Karpas-422 (cell line): ENCODE measurements around the gene KIF4B. TPM values are rescaled to one million over a fixed set of nuclear protein-coding genes. Genes with fewer than 3 reads are reported as not detected.
"Not testable (repeated sequence)": the region's sequence is repeated elsewhere in the genome, so short reads cannot be mapped to it uniquely, and the experiment has no call there.

Source experiments
- DNase-seq: peaks from one replicate; pipeline ENCODE4 v3.0.0-alpha.2; 2015
- H2AFZ ChIP-seq: fragments of 200-600 bp; sonication (generic); 2 replicates; pipeline ENCODE4 v1.6.1; 2014; ENCODE audit warnings: antibody characterized with exemption, low read length, mixed read lengths
- H3K27ac ChIP-seq: fragments of 200-600 bp; sonication (generic); 2 replicates; pipeline ENCODE4 v1.5.1; 2014; ENCODE audit warnings: mild to moderate bottlenecking, low read length, moderate library complexity
- H3K27me3 ChIP-seq: fragments of 200-600 bp; sonication (generic); 2 replicates; pipeline ENCODE4 v1.6.1; 2014; ENCODE audit warnings: low read length, mixed read lengths
- H3K36me3 ChIP-seq: fragments of 200-600 bp; sonication (generic); 2 replicates; pipeline ENCODE4 v1.6.1; 2014; ENCODE audit warnings: low read length, mixed read lengths; ENCODE audit not compliant: insufficient read depth
- H3K4me1 ChIP-seq: fragments of 200-600 bp; sonication (generic); 2 replicates; pipeline ENCODE4 v1.6.1; 2014; ENCODE audit warnings: mild to moderate bottlenecking, low read length, mixed read lengths
- H3K4me2 ChIP-seq: fragments of 200-600 bp; sonication (generic); 2 replicates; pipeline ENCODE4 v1.6.1; 2014; ENCODE audit warnings: low read length, low read depth, mild to moderate bottlenecking; ENCODE audit not compliant: poor library complexity, severe bottlenecking
- H3K4me3 ChIP-seq: fragments of 200-600 bp; sonication (generic); 2 replicates; pipeline ENCODE4 v1.5.1; 2014; ENCODE audit warnings: mild to moderate bottlenecking, antibody characterized with exemption, low read length, mixed read lengths
- H3K79me2 ChIP-seq: fragments of 200-600 bp; sonication (generic); 2 replicates; pipeline ENCODE4 v1.6.1; 2014; ENCODE audit warnings: mild to moderate bottlenecking, low read length, mixed read lengths
- H3K9ac ChIP-seq: fragments of 200-600 bp; sonication (generic); 2 replicates; pipeline ENCODE4 v1.6.0; 2014; ENCODE audit warnings: low read length
- H3K9me2 ChIP-seq: fragments of 200-600 bp; sonication (generic), shearing (Covaris generic); replicated peaks from 2 replicates; pipeline ENCODE4 v1.6.0; 2014; ENCODE audit warnings: mild to moderate bottlenecking, low read length, moderate library complexity; ENCODE audit not compliant: insufficient read depth
- H3K9me3 ChIP-seq: fragments of 300-700, 200-600 bp; sonication (generic); 2 replicates; pipeline ENCODE4 v1.6.1; 2014; ENCODE audit warnings: low read length, mixed read lengths
- H4K20me1 ChIP-seq: fragments of 200-600 bp; sonication (generic); 2 replicates; pipeline ENCODE4 v1.6.1; 2014; ENCODE audit warnings: mild to moderate bottlenecking, antibody characterized with exemption, low read length, low read depth; ENCODE audit not compliant: insufficient read depth
- total RNA-seq: library from RNA; depleted of rRNA; stranded (reverse); fragments of >200 nt; shearing (Covaris generic); gene quantifications from 2 replicates; pipeline ENCODE4 v1.2.3, GENCODE V29; 2014; ENCODE audit warnings: low replicate concordance

The KIF4B gene
- total RNA-seq, 1 experiment from 2014 or later: 0.30 TPM

- not testable (repeated sequence) for H3K9me3 ChIP-seq, H2AFZ ChIP-seq, H3K4me2 ChIP-seq, H3K79me2 ChIP-seq, H3K4me3 ChIP-seq, H3K4me1 ChIP-seq, H3K27ac ChIP-seq, H3K27me3 ChIP-seq, H3K9ac ChIP-seq, H3K36me3 ChIP-seq, H3K9me2 ChIP-seq, H4K20me1 ChIP-seq, DNase-seq
Measured at GRCh38 chr5:154976082-154976481, 37.5 kb upstream of the KIF4B start.

DNA sequence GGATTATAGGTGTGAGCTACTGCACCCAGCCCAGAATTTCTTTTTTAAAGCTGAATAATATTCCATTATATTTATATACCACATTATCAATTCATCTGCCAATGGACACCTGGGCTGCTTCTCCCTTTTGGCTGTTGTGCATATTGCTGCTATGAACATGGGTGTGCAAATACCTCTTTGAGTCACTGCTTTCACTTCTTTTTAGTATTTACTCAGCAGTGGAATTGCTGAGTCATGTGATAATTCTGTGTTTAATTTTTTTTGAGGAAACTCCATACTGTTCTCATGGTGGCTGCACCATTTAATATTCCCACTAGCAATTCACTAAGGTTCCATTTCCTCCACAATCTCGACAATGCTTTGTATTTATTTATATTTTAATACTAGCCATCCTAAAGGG is 36.1 kb upstream of the KIF4B start:
- Histone ChIP-seq H3K9me2 (no peaks in the 10 kb centered on the region), H3K27me3 (no peaks in the 10 kb centered on the region), H4K20me1 (no peaks in the 10 kb centered on the region), H3K4me1 (no peaks in the 10 kb centered on the region), H3K4me3 (no peak overlapping the region), H3K9me3 (no peaks in the 10 kb centered on the region), H2AFZ (no peak overlapping the region), H3K79me2 (no peaks in the 10 kb centered on the region), H3K36me3 (no peaks in the 10 kb centered on the region), H3K9ac (no peak overlapping the region), H3K4me2 (no peak overlapping the region), H3K27ac (no peak overlapping the region)
- no peak for DNase-seq

DNA sequence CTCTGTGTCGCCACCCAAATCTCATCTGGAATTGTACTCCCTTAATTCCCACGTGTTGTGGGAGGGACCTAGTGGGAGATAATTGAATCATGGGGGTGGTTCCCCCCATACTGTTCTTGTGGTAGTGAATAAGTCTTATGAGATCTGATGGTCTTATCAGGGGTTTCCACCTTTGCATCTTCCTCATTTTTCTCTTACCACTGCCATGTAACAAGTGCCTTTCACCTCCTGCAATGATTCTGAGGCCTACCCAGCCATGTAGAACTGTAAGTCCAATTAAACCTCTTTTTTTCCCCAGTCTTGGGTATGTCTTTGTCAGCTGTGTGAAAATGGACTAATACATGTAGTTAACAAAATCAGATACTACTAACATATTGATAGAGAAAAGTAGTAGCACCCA is 35.3 kb upstream of the KIF4B start:
- H2AFZ ChIP-seq, H4K20me1 ChIP-seq, H3K9me2 ChIP-seq, H3K36me3 ChIP-seq, H3K4me3 ChIP-seq, H3K9me3 ChIP-seq, H3K9ac ChIP-seq, H3K79me2 ChIP-seq, H3K27me3 ChIP-seq, H3K4me1 ChIP-seq, H3K4me2 ChIP-seq, DNase-seq, H3K27ac ChIP-seq: not testable (repeated sequence)

DNA sequence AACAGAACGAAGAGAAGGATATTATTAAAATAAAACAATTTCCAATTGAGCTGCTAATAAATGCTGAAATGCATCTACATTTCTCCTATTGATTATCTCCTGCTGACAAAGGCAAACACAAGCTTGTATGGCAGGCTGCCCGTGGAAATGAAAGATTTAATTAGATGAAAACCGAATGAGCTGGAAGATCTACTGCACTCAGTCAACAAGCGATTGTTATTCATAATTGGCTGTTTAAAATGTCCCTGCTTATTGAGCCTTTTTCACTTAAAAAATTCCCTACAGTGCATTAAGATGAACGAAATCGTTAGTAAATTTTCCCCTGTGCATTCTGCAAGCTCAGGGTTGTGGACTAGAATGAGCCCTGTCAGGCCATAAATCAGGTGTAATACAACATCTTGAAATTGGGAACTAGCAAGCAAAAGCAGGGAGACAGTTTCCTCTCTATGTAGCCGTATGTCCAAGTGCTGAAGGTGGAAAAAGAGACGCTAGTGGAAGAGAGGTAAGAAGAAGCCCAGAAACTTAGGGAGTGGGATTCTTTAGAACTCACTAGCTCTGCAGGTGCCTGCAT is 28.5 kb upstream of the KIF4B start:
- no peaks in the 10 kb centered on the region for H3K27me3 ChIP-seq

DNA sequence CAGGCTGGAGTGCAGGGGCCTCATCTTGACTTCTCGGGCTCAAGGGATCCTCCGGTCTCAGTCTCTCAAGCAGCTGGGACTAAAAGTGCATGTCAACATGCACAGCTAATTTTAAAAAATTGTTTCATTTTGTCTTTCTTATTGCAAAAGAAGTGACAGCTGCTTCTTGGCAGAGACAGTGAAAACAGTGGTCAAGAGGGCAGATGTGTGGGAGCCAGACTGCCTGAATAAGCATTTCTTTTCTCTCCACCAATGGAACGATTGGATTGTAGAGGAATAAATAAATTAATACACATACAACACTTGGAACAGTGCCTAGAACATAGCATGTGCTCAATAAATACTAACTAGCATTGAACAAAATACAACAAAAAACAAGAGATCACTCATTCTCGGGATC is 27.4 kb upstream of the KIF4B start:
- H3K4me1 ChIP-seq: no peaks in the 10 kb centered on the region
- no peaks in the 10 kb centered on the region for H3K79me2 ChIP-seq
- DNase-seq: no peak
- no peaks in the 10 kb centered on the region for H4K20me1 ChIP-seq
- H3K9me2 ChIP-seq: no peaks in the 10 kb centered on the region
- no peak overlapping the region for H3K9ac ChIP-seq
- no peak overlapping the region for H2AFZ ChIP-seq
- no peaks in the 10 kb centered on the region for H3K9me3 ChIP-seq
- no peak overlapping the region for H3K4me2 ChIP-seq
- no peaks in the 10 kb centered on the region for H3K27me3 ChIP-seq
- H3K36me3 ChIP-seq: no peaks in the 10 kb centered on the region
- H3K4me3 ChIP-seq: no peak overlapping the region
- H3K27ac ChIP-seq: no peak overlapping the region

More for the DNA sequence above, 28.5 kb upstream of the KIF4B start:
- H3K79me2 ChIP-seq: no peaks in the 10 kb centered on the region
- H3K36me3 ChIP-seq: no peaks in the 10 kb centered on the region
- H3K4me2 ChIP-seq: no peak overlapping the region
- no peak overlapping the region for H3K4me3 ChIP-seq
- H3K9ac ChIP-seq: no peak overlapping the region
- H4K20me1 ChIP-seq: no peaks in the 10 kb centered on the region
- no peaks in the 10 kb centered on the region for H3K9me3 ChIP-seq
- no peaks in the 10 kb centered on the region for H3K9me2 ChIP-seq
- H3K4me1 ChIP-seq: no peaks in the 10 kb centered on the region
- no peak for DNase-seq
- no peak overlapping the region for H3K27ac ChIP-seq
- H2AFZ ChIP-seq: no peak overlapping the region

- Histone ChIP-seq H3K27me3 (no peaks in the 10 kb centered on the region), H3K9me3 (no peaks in the 10 kb centered on the region), H4K20me1 (no peaks in the 10 kb centered on the region), H3K4me2 (no peak overlapping the region), H3K27ac (no peak overlapping the region), H3K4me1 (peaks cover 8% of the 10 kb centered on the region), H3K36me3 (no peaks in the 10 kb centered on the region), H3K9me2 (no peaks in the 10 kb centered on the region), H2AFZ (no peak overlapping the region), H3K4me3 (no peak overlapping the region), H3K79me2 (no peaks in the 10 kb centered on the region), H3K9ac (no peak overlapping the region)
- DNase-seq: no peak
Measured at GRCh38 chr5:154989626-154990025, 23.9 kb upstream of the KIF4B start.

DNA sequence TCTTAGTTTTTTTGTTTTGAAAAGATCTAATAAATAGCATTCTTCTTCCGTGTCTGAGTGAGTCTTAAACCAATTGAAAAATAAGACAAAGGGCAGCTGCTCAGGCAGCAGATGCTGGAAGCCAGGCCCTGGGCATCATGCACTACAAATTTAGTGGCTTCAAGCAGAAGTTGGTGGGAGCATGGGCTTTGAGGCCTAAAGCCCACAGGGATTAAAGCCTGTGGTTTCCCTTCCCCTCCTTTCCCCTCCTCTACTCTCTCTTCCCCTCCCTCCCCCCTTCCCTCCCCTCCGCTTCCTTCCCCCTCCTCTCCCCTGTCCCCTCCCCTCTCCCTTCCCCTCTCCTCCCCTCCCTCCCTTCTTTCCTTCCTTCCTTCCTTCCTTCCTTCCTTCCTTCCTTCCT is 20.1 kb upstream of the KIF4B start:
- Histone ChIP-seq H3K4me3 (no peak overlapping the region), H3K4me2 (no peak overlapping the region), H2AFZ (no peak overlapping the region)

GRCh38 chr5:154995679-154996078 is 17.9 kb upstream of the KIF4B start:
- H2AFZ ChIP-seq: no peak overlapping the region

More for the DNA sequence above, 20.1 kb upstream of the KIF4B start:
- H3K79me2 ChIP-seq: no peaks in the 10 kb centered on the region
- no peaks in the 10 kb centered on the region for H3K9me2 ChIP-seq
- H3K9ac ChIP-seq: no peak overlapping the region
- H3K4me1 ChIP-seq: peaks cover 8% of the 10 kb centered on the region
- no peaks in the 10 kb centered on the region for H3K9me3 ChIP-seq
- no peaks in the 10 kb centered on the region for H3K27me3 ChIP-seq
- no peaks in the 10 kb centered on the region for H4K20me1 ChIP-seq
- DNase-seq: no peak
- H3K36me3 ChIP-seq: no peaks in the 10 kb centered on the region
- no peak overlapping the region for H3K27ac ChIP-seq

GRCh38 chr5:154997746-154998145 is 15.8 kb upstream of the KIF4B start:
- Histone ChIP-seq H3K4me1 (peaks cover 8% of the 10 kb centered on the region), H3K79me2 (no peaks in the 10 kb centered on the region), H2AFZ (no peak overlapping the region)

More at GRCh38 chr5:154995679-154996078, 17.9 kb upstream of the KIF4B start:
- no peaks in the 10 kb centered on the region for H3K9me3 ChIP-seq
- H3K4me3 ChIP-seq: no peak overlapping the region
- H3K9ac ChIP-seq: no peak overlapping the region
- H3K27ac ChIP-seq: no peak overlapping the region
- no peaks in the 10 kb centered on the region for H3K36me3 ChIP-seq
- peaks cover 8% of the 10 kb centered on the region for H3K4me1 ChIP-seq
- peak; percentile 60 for DNase-seq
- no peaks in the 10 kb centered on the region for H3K79me2 ChIP-seq
- no peaks in the 10 kb centered on the region for H3K9me2 ChIP-seq
- H4K20me1 ChIP-seq: no peaks in the 10 kb centered on the region
- no peaks in the 10 kb centered on the region for H3K27me3 ChIP-seq
- H3K4me2 ChIP-seq: no peak overlapping the region

More at GRCh38 chr5:154997746-154998145, 15.8 kb upstream of the KIF4B start:
- H3K9me3 ChIP-seq: no peaks in the 10 kb centered on the region
- H3K27ac ChIP-seq: no peak overlapping the region
- DNase-seq: no peak
- no peak overlapping the region for H3K4me3 ChIP-seq
- no peaks in the 10 kb centered on the region for H3K9me2 ChIP-seq
- H3K4me2 ChIP-seq: no peak overlapping the region
- no peaks in the 10 kb centered on the region for H4K20me1 ChIP-seq
- H3K36me3 ChIP-seq: no peaks in the 10 kb centered on the region
- H3K27me3 ChIP-seq: no peaks in the 10 kb centered on the region
- H3K9ac ChIP-seq: no peak overlapping the region
